Panc1 (cell line): ENCODE measurements around the gene CD274.

Experiments
- CTCF ChIP-seq: fragments of 450-650 bp; IDR thresholded peaks from 2 replicates; pipeline ENCODE4 v1.5.1; 2017; ENCODE audit warnings: mild to moderate bottlenecking
- POLR2AphosphoS5 ChIP-seq: IDR thresholded peaks from 2 replicates; pipeline ENCODE4 v1.6.1; 2012; ENCODE audit warnings: mild to moderate bottlenecking, low read depth, low read length, moderate library complexity
- REST ChIP-seq, 2 experiments: IDR thresholded peaks; 2 replicates each; pipeline ENCODE4 v1.6.1; 2011 to 2012; ENCODE audit warnings: low read depth in 2 of 2, control low read depth in 1 of 2, low read length in 1 of 2, mild to moderate bottlenecking in 1 of 2, moderate library complexity in 1 of 2; ENCODE audit not compliant: insufficient read depth in 1 of 2
- SIN3A ChIP-seq: IDR thresholded peaks from 2 replicates; pipeline ENCODE4 v1.6.1; 2012; ENCODE audit warnings: low read depth, mild to moderate bottlenecking, low read length, moderate library complexity, borderline replicate concordance; ENCODE audit not compliant: insufficient read depth
- TCF7L2 ChIP-seq: IDR thresholded peaks from 2 replicates; pipeline ENCODE4 v1.6.1; 2011; ENCODE audit warnings: mild to moderate bottlenecking, low read depth, low read length, inconsistent platforms

- no peak for TF ChIP-seq CTCF
- no peak for TF ChIP-seq REST (IDR thresholded peaks at IDR 0.05; ENCODE audit: insufficient read depth in 1 of 2, low read depth in 2 of 2, low read length in 1 of 2)
- TF ChIP-seq SIN3A = no peak
- no peak for TF ChIP-seq POLR2AphosphoS5
- TF ChIP-seq TCF7L2 = no peak
These were observed 20.5 kb downstream of the CD274 start for GRCh38 chr9:5470816-5471215.
